ENCODE measurements around the gene RHOB.

RHOB gene

GRCh38 chr2:20423359-20423758 lies 23.5 kb upstream of the RHOB start:
- TF ChIP-seq, protein P1, sequence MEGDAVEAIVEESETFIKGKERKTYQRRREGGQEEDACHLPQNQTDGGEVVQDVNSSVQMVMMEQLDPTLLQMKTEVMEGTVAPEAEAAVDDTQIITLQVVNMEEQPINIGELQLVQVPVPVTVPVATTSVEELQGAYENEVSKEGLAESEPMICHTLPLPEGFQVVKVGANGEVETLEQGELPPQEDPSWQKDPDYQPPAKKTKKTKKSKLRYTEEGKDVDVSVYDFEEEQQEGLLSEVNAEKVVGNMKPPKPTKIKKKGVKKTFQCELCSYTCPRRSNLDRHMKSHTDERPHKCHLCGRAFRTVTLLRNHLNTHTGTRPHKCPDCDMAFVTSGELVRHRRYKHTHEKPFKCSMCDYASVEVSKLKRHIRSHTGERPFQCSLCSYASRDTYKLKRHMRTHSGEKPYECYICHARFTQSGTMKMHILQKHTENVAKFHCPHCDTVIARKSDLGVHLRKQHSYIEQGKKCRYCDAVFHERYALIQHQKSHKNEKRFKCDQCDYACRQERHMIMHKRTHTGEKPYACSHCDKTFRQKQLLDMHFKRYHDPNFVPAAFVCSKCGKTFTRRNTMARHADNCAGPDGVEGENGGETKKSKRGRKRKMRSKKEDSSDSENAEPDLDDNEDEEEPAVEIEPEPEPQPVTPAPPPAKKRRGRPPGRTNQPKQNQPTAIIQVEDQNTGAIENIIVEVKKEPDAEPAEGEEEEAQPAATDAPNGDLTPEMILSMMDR (IDR thresholded peaks at IDR 0.05; ENCODE audit: low read depth, low read length) = no peak
- TF ChIP-seq POLR2A (IDR thresholded peaks at IDR 0.05; ENCODE audit: extremely low read depth, insufficient read length) (no peak), MYC (IDR thresholded peaks at IDR 0.05; ENCODE audit: low read depth, low read length) (no peak)
- TF ChIP-seq, protein P2, sequence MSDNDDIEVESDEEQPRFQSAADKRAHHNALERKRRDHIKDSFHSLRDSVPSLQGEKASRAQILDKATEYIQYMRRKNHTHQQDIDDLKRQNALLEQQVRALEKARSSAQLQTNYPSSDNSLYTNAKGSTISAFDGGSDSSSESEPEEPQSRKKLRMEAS (IDR thresholded peaks at IDR 0.05; ENCODE audit: low read depth, low read length) = no peak
- DNase-seq (ENCODE audit: low read depth) = no peak
- no peak overlapping the region for H3K4me3 ChIP-seq (ENCODE audit: low read depth, low read length)

DNA sequence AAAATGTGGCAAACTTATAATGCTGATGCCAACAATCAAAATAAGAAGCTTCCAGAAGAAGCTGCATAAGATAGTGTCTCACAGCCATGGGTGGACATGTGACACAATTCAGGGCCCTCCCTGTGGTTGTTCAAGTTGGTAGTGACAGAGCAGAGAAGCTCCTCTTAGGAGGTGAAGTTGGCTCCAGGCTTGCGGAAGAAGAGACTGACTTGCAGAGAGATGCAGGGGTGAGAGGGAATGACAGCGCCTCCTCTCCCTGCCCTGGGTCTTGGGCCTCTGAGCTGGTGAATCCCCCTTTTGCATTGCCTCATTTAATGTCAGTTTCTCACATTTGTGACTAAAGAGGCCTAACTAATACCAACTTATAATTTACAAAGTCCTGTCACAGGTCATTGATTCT lies 23.0 kb upstream of the RHOB start:
- DNase-seq (ENCODE audit: low read depth) = no peak
- TF ChIP-seq MYC (IDR thresholded peaks at IDR 0.05; ENCODE audit: low read depth, low read length) (no peak), POLR2A (IDR thresholded peaks at IDR 0.05; ENCODE audit: extremely low read depth, insufficient read length) (no peak)
- TF ChIP-seq, protein P2 (IDR thresholded peaks at IDR 0.05; ENCODE audit: low read depth, low read length) = no peak
- TF ChIP-seq, protein P1 (IDR thresholded peaks at IDR 0.05; ENCODE audit: low read depth, low read length) = no peak
- H3K4me3 ChIP-seq (ENCODE audit: low read depth, low read length) = no peak overlapping the region

DNA sequence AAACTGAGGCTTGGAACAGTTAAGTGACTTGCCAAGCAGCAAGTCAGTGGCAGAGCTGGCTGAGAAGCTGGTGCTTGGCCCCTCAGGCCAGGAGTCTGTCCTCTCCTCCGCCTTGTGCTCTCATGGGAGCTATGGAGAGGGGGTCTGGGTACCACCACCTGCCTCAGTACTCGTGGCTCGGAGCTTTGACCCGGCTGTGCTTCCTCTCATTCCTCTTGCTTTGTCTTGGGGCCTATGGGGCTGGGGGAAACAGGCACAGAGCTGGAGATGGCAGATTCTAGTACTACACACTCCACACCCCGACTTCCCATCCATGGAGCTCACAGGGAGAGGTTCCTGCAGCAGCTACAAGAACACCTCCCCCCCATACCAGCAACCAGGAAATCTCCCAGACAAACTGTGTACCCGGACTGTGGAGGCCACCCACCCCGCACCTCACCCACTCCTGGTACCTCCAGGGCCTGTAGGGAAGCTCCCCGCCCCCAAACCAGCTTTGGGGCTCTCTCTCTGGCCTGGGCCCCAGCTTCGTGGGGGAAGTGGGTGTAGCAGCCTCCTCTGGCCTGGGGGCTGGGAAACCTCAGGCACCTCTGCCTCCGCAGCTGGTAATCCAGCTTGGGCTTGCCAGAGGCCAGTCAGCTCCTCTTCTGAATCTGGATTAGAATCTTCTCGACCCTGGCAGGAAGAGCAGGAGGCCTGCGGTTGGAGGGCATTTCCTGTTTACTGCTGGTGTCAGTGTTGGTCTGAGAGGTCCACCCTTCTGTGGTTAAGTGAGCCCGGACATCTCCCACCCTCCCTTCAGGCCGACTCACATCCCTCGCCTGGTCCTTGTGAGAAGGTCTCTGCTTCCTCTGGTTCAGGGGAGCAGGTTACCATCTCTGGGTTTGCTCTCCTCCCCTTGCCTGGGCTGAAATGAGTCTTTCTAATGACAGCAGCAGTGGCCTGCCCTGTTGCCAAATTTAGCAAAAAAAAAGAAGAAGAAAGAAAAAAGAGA lies 22.3 kb upstream of the RHOB start:
- peak; percentile 94 for DNase-seq (ENCODE audit: low read depth)

DNA sequence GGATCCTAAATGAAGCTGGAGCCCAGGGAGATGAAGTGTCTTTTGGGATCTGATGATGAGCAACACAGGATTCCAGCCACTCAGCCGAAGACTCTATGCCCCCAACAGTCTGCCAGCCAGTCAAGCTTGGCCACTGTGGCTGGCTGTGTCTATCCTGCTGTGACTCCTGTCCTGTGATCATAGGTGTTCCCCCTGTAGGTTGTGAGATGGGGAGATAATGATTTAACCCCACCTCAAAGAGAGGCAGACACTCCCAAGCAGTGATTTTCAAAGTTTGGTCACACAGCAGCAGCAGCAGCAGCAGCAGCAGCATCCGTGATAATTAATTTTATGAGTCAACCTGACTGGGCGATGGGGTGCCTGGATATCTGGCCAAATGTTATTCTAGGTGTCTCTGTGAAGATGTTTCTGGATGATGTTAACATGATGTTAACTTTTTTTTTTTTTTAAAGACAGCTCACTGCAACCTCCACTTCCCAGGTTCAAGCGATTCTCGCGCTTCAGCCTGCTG lies 21.4 kb upstream of the RHOB start:
- no peak overlapping the region for H3K4me3 ChIP-seq (ENCODE audit: low read depth, low read length)
- TF ChIP-seq POLR2A (IDR thresholded peaks at IDR 0.05; ENCODE audit: extremely low read depth, insufficient read length) = no peak
- TF ChIP-seq, protein P2 (IDR thresholded peaks at IDR 0.05; ENCODE audit: low read depth, low read length) = no peak
- no peak for TF ChIP-seq MYC (IDR thresholded peaks at IDR 0.05; ENCODE audit: low read depth, low read length)
- TF ChIP-seq, protein P1 (IDR thresholded peaks at IDR 0.05; ENCODE audit: low read depth, low read length) = no peak
- no peak for DNase-seq (ENCODE audit: low read depth)

More for the DNA sequence above, 22.3 kb upstream of the RHOB start:
- no peak overlapping the region for H3K4me3 ChIP-seq (ENCODE audit: low read depth, low read length)
- TF ChIP-seq, protein P2 (IDR thresholded peaks at IDR 0.05; ENCODE audit: low read depth, low read length) = 0 out of 2 replicates have a peak, but pooled peaks have one; percentile 31
- TF ChIP-seq MYC (IDR thresholded peaks at IDR 0.05; ENCODE audit: low read depth, low read length) (peak; percentile 55; the same call in 1 of the 2 replicates), POLR2A (IDR thresholded peaks at IDR 0.05; ENCODE audit: extremely low read depth, insufficient read length) (no peak)
- TF ChIP-seq, protein P1 (IDR thresholded peaks at IDR 0.05; ENCODE audit: low read depth, low read length) = no peak

DNA sequence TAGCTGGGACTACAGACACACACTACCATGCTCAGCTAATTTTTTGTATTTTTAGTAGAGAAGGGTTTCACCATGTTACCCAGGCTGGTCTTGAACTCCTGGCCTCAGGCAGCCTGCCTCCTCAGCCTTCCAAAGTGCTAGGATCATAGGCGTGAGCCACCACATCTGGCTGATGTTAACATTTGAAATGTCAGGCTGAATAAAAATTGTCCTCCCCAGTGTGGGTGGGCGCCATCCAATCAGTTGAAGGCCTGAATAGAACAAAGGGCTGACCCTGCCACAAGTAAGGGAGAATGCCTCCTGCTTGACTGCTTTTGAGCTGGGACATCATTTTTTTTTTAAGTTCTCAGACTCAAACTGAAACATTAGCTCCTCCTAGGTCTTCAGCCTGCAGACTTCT lies 21.0 kb upstream of the RHOB start:
- DNase-seq (ENCODE audit: low read depth) = no peak
- TF ChIP-seq POLR2A (IDR thresholded peaks at IDR 0.05; ENCODE audit: extremely low read depth, insufficient read length) = no peak
- TF ChIP-seq MYC (IDR thresholded peaks at IDR 0.05; ENCODE audit: low read depth, low read length) = no peak
- TF ChIP-seq, protein P2 (IDR thresholded peaks at IDR 0.05; ENCODE audit: low read depth, low read length) = no peak
- TF ChIP-seq, protein P1 (IDR thresholded peaks at IDR 0.05; ENCODE audit: low read depth, low read length) = no peak
- no peak overlapping the region for H3K4me3 ChIP-seq (ENCODE audit: low read depth, low read length)
